Peyer's patch (tissue), 4 donors: Measurements from ENCODE around the gene RACK1. TPM values are rescaled to one million over a fixed set of nuclear protein-coding genes. Genes with fewer than 3 reads are reported as not detected.
"Not testable (repeated sequence)": the region's sequence is repeated elsewhere in the genome, so short reads cannot be mapped to it uniquely, and the experiment has no call there.

Experiments
- DNase-seq, 3 donors: peaks; one replicate each; pipeline ENCODE4 v3.0.0-alpha.2; 2017 to 2019
- H3K27ac ChIP-seq, 4 donors: fragments of 200-600 bp; sonication (generic); one replicate each; pipeline ENCODE4 v1.5.1; 2016 to 2019
- H3K27me3 ChIP-seq, 2 donors: fragments of 200-600 bp; sonication (generic); one replicate each; pipeline ENCODE4 v1.5.1; 2019
- H3K36me3 ChIP-seq, 3 donors: fragments of 200-600 bp; sonication (generic); one replicate each; pipeline ENCODE4 v1.5.1; 2016 to 2019
- H3K4me1 ChIP-seq, 4 donors: fragments of 200-600 bp; sonication (generic); one replicate each; pipeline ENCODE4 v1.5.1; 2016 to 2019
- H3K4me3 ChIP-seq, 4 donors: fragments of 200-600 bp; sonication (generic); 1 replicate in 3 of 4; 2 replicates in 1 of 4; pipeline ENCODE4 v1.5.1; 2016 to 2019; ENCODE audit warnings: mild to moderate bottlenecking in 1 of 4
- H3K9me3 ChIP-seq, 4 donors: fragments of 200-600 bp; sonication (generic); one replicate each; pipeline ENCODE4 v1.5.1; 2016 to 2019; ENCODE audit warnings: mild to moderate bottlenecking in 1 of 4
- CTCF ChIP-seq, 6 experiments: fragments of 450-650 bp in 4 of 6; fragments of 200-600 bp in 2 of 6; sonication (generic) in 1 of 6; IDR thresholded peaks; one replicate each; pipeline ENCODE4 v1.5.1; 2017 to 2019; ENCODE audit warnings: antibody characterized with exemption in 6 of 6, mild to moderate bottlenecking in 3 of 6, moderate library complexity in 1 of 6
- POLR2A ChIP-seq, 2 donors: fragments of 450-650 bp; IDR thresholded peaks; one replicate each; pipeline ENCODE4 v1.5.1; 2017; ENCODE audit warnings: antibody characterized with exemption in 2 of 2, mild to moderate bottlenecking in 2 of 2, moderate library complexity in 2 of 2
- total RNA-seq, 4 donors: library from RNA; depleted of rRNA; stranded (reverse); fragments of >200 nt; gene quantifications; one replicate each; pipeline ENCODE4 v1.1.0, GENCODE V29; 2016

The RACK1 gene
- total RNA-seq, 4 donors from 2014 or later: 1,067 to 1,931 (median 1,321) TPM

- no peaks in the 10 kb centered on the region for H3K4me1 ChIP-seq
- no peaks in the 10 kb centered on the region for H3K9me3 ChIP-seq
- H3K4me3 ChIP-seq: no peak overlapping the region
- no peak for TF ChIP-seq CTCF (IDR thresholded peaks at IDR 0.05)
- no peak for TF ChIP-seq POLR2A (IDR thresholded peaks at IDR 0.05)
- DNase-seq: no peak
- H3K27ac ChIP-seq: no peak overlapping the region
- H3K27me3 ChIP-seq: no peaks in the 10 kb centered on the region
- H3K36me3 ChIP-seq: no peaks in the 10 kb centered on the region
Observed at GRCh38 chr5:181281984-181282316, 38.2 kb upstream of the RACK1 start.

- Histone ChIP-seq H3K27me3 (no peaks in the 10 kb centered on the region), H3K9me3 (no peaks in the 10 kb centered on the region), H3K4me3 (no peak overlapping the region), H3K36me3 (no peaks in the 10 kb centered on the region), H3K4me1 (no peaks in the 10 kb centered on the region), H3K27ac (no peak overlapping the region)
- TF ChIP-seq CTCF (IDR thresholded peaks at IDR 0.05) (no peak), POLR2A (IDR thresholded peaks at IDR 0.05) (no peak)
- no peak for DNase-seq
Observed at GRCh38 chr5:181281077-181281983, 37.6 kb upstream of the RACK1 start.

GRCh38 chr5:181280251-181280762 is 36.6 kb upstream of the RACK1 start:
- H3K4me3 ChIP-seq: no peak overlapping the region
- H3K27ac ChIP-seq: no peak overlapping the region
- TF ChIP-seq CTCF (IDR thresholded peaks at IDR 0.05) (no peak), POLR2A (IDR thresholded peaks at IDR 0.05) (no peak)
- H3K9me3 ChIP-seq: no peaks in the 10 kb centered on the region
- no peaks in the 10 kb centered on the region for H3K4me1 ChIP-seq
- no peaks in the 10 kb centered on the region for H3K27me3 ChIP-seq
- DNase-seq: no peak
- H3K36me3 ChIP-seq: no peaks in the 10 kb centered on the region

GRCh38 chr5:181273433-181273744 is 29.7 kb upstream of the RACK1 start:
- peak in 3 of 6 experiments; percentile 24 to 35 (median 34) for TF ChIP-seq CTCF (IDR thresholded peaks at IDR 0.05)
- not testable (repeated sequence) for H3K36me3 ChIP-seq, H3K4me3 ChIP-seq, H3K9me3 ChIP-seq, H3K27ac ChIP-seq, H3K4me1 ChIP-seq, H3K27me3 ChIP-seq, DNase-seq

GRCh38 chr5:181271081-181271480 is 27.4 kb upstream of the RACK1 start:
- no peaks in the 10 kb centered on the region for H3K27me3 ChIP-seq
- TF ChIP-seq CTCF (IDR thresholded peaks at IDR 0.05): no peak
- TF ChIP-seq POLR2A (IDR thresholded peaks at IDR 0.05): no peak
- no peak overlapping the region for H3K27ac ChIP-seq
- DNase-seq: no peak
- no peaks in the 10 kb centered on the region for H3K36me3 ChIP-seq
- H3K9me3 ChIP-seq: no peaks in the 10 kb centered on the region
- no peaks in the 10 kb centered on the region for H3K4me1 ChIP-seq
- no peak overlapping the region for H3K4me3 ChIP-seq

- H3K4me1 ChIP-seq, H3K27ac ChIP-seq, DNase-seq, H3K27me3 ChIP-seq, H3K9me3 ChIP-seq, H3K4me3 ChIP-seq: not testable (repeated sequence)
- H3K36me3 ChIP-seq: peaks cover 0 to 13% (median 0%) of the 10 kb centered on the region in 3 donors
Observed at GRCh38 chr5:181267907-181268306, 24.2 kb upstream of the RACK1 start.

GRCh38 chr5:181267291-181267904 is 23.7 kb upstream of the RACK1 start:
- H3K27ac ChIP-seq, H3K4me1 ChIP-seq, H3K27me3 ChIP-seq, H3K9me3 ChIP-seq, H3K4me3 ChIP-seq, DNase-seq: not testable (repeated sequence)
- H3K36me3 ChIP-seq: peaks cover 0 to 13% (median 0%) of the 10 kb centered on the region in 3 donors
